ENCODE data around the gene USP34.

The USP34 gene

GRCh38 chr2:61180686-61181085, 290.2 kb downstream of the USP34 start:
- no peak overlapping the region for H2AFZ ChIP-seq (ENCODE audit: low read depth, low read length, severe bottlenecking)
- H3K27me3 ChIP-seq (ENCODE audit: low read length), result no peaks in the 10 kb centered on the region
- no peaks in the 10 kb centered on the region for H4K20me1 ChIP-seq (ENCODE audit: low read depth, low read length)
- no peaks in the 10 kb centered on the region for H3K9me3 ChIP-seq (ENCODE audit: insufficient read depth, low read length)
- H3F3A ChIP-seq (ENCODE audit: insufficient read depth), result peaks cover 28% of the 10 kb centered on the region
- no peak for TF ChIP-seq EZH2phosphoT487 (conservative IDR thresholded peaks at IDR 0.05; ENCODE audit: low read length)
- no peak for TF ChIP-seq CTCF (IDR thresholded peaks at IDR 0.05; ENCODE audit: insufficient read depth, low read length, poor library complexity, severe bottlenecking)
- H3K4me3 ChIP-seq (ENCODE audit: insufficient read depth, low read length, poor library complexity, severe bottlenecking), result no peak overlapping the region
- H3K79me2 ChIP-seq (ENCODE audit: insufficient read depth, low read length), result no peaks in the 10 kb centered on the region
- H3K4me2 ChIP-seq (ENCODE audit: low read depth, low read length, poor library complexity, severe bottlenecking), result no peak overlapping the region
- H3K27ac ChIP-seq (ENCODE audit: low read depth, low read length), result no peak overlapping the region
- peaks cover 15% of the 10 kb centered on the region for H3K36me3 ChIP-seq (ENCODE audit: low read length)
- H3K9ac ChIP-seq (ENCODE audit: low read length), result no peak overlapping the region
- no peaks in the 10 kb centered on the region for H3K9me2 ChIP-seq (replicated peaks; ENCODE audit: insufficient read depth, low read length)

GRCh38 chr2:61179701-61180639, 290.9 kb downstream of the USP34 start:
- peak overlapping the region; percentile 76 for H3K4me2 ChIP-seq (ENCODE audit: low read depth, low read length, poor library complexity, severe bottlenecking)

GRCh38 chr2:61178603-61179545, 292.0 kb downstream of the USP34 start:
- no peaks in the 10 kb centered on the region for H3K27me3 ChIP-seq (ENCODE audit: low read length)
- H2AFZ ChIP-seq (ENCODE audit: low read depth, low read length, severe bottlenecking), result no peak overlapping the region
- H3K9me3 ChIP-seq (ENCODE audit: insufficient read depth, low read length), result no peaks in the 10 kb centered on the region
- no peaks in the 10 kb centered on the region for H3K9me2 ChIP-seq (replicated peaks; ENCODE audit: insufficient read depth, low read length)
- no peak overlapping the region for H3K27ac ChIP-seq (ENCODE audit: low read depth, low read length)
- H3K4me3 ChIP-seq (ENCODE audit: insufficient read depth, low read length, poor library complexity, severe bottlenecking), result peak overlapping the region; percentile 76
- no peaks in the 10 kb centered on the region for H3K79me2 ChIP-seq (ENCODE audit: insufficient read depth, low read length)
- no peaks in the 10 kb centered on the region for H4K20me1 ChIP-seq (ENCODE audit: low read depth, low read length)
- TF ChIP-seq CTCF (IDR thresholded peaks at IDR 0.05; ENCODE audit: insufficient read depth, low read length, poor library complexity, severe bottlenecking), result no peak
- no peak for TF ChIP-seq EZH2phosphoT487 (conservative IDR thresholded peaks at IDR 0.05; ENCODE audit: low read length)
- H3K36me3 ChIP-seq (ENCODE audit: low read length), result peaks cover 9% of the 10 kb centered on the region
- H3F3A ChIP-seq (ENCODE audit: insufficient read depth), result peaks cover 10% of the 10 kb centered on the region; the same call in 1 of the 2 replicates
- peak overlapping the region; percentile 76 for H3K4me2 ChIP-seq (ENCODE audit: low read depth, low read length, poor library complexity, severe bottlenecking)
- peak overlapping the region; percentile 98 for H3K9ac ChIP-seq (ENCODE audit: low read length)

More at GRCh38 chr2:61179701-61180639, 290.9 kb downstream of the USP34 start:
- Histone ChIP-seq H3K9ac (ENCODE audit: low read length) (0 out of 2 replicates have a peak overlapping the region, but pooled peaks have one; percentile 98), H3K27ac (ENCODE audit: low read depth, low read length) (no peak overlapping the region), H3K4me3 (ENCODE audit: insufficient read depth, low read length, poor library complexity, severe bottlenecking) (no peak overlapping the region), H3K9me2 (replicated peaks; ENCODE audit: insufficient read depth, low read length) (no peaks in the 10 kb centered on the region), H3F3A (ENCODE audit: insufficient read depth) (peaks cover 20% of the 10 kb centered on the region), H3K9me3 (ENCODE audit: insufficient read depth, low read length) (no peaks in the 10 kb centered on the region), H2AFZ (ENCODE audit: low read depth, low read length, severe bottlenecking) (no peak overlapping the region), H3K27me3 (ENCODE audit: low read length) (no peaks in the 10 kb centered on the region), H3K79me2 (ENCODE audit: insufficient read depth, low read length) (no peaks in the 10 kb centered on the region), H3K36me3 (ENCODE audit: low read length) (peaks cover 15% of the 10 kb centered on the region), H4K20me1 (ENCODE audit: low read depth, low read length) (no peaks in the 10 kb centered on the region)
- TF ChIP-seq EZH2phosphoT487 (conservative IDR thresholded peaks at IDR 0.05; ENCODE audit: low read length) (no peak), CTCF (IDR thresholded peaks at IDR 0.05; ENCODE audit: insufficient read depth, low read length, poor library complexity, severe bottlenecking) (no peak)

Data from SU-DHL-6 (cell line).